Measurements from ENCODE around the gene KCNJ6. TPM values are rescaled to one million over a fixed set of nuclear protein-coding genes. Genes with fewer than 3 reads are reported as not detected.
A peak's percentile ranks its signal among the peaks of the same experiment; 100 is the strongest.
"Not testable (repeated sequence)": the region's sequence is repeated elsewhere in the genome, so short reads cannot be mapped to it uniquely, and the experiment has no call there.

Gene KCNJ6
- polyA plus RNA-seq, 3 donors = 0.19 to 0.36 (median 0.25) TPM

DNA sequence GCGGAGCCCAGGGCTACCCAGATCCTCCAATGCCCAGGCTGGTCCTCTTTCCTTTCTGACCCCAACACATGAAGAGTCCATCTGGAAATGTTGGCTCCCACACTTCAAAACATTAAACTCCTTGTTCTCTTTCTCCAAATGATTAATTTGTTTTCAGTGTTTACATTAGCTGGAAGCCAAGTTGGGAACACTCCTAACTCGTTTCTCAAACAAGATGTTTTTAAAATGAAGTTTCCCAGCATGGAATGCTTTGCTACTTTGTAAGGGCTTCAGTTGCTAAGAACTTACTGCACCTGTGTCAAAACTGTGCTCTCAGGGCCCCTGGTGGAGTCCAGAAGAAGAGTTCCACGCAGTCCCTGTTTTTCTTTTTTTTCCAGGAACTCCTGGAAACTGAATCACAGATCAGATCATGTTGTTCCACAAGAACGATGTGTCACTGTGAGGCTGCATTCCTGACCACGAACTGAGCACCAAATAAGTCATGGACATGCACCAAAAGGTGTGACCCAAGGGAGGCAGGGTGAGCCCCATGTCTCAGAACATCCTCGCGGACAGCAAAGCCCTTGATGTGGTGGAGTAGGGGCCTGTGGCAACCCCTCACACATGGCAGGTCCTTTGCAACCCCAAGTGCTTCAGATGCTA, 257.3 kb downstream of the KCNJ6 start:
- peak; percentile 39 to 49 (median 45) for DNase-seq (ENCODE audit: low read depth in 3 of 3, low spot score in 2 of 3)

DNA sequence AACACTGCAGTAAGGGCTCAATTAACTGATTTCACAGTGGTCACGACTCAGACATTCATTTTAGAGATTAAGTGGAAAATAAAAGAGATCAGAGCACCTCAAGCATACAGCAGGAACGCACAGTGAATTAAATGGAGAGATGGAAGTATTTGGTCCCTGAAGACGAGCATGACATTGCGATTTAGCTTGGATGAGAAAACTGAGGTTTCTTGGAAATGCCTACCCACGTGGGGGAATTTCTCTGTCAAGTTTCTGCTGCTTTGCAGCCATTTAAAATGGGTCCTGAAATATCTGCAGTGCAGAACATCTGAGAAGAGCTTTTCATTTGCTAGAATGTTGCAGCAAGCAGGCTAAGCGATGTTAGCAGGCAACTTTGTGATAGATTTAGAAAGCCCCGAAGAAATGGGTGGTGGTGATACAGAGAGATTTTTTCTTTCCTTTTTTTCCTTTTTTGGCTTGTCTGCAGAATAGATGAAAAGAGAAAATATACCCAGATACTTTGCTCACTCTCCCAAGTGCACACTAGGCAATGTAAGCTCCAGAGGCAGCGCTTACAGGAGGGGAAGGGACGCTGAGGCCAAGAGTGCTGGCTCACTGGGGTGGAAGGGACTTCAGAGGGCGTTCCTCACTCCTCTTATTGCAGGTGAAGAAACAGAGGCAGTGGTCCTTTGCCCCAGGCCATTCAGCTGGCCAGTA, 258.0 kb downstream of the KCNJ6 start:
- no peak for DNase-seq (ENCODE audit: low read depth in 3 of 3, low spot score in 2 of 3)

DNA sequence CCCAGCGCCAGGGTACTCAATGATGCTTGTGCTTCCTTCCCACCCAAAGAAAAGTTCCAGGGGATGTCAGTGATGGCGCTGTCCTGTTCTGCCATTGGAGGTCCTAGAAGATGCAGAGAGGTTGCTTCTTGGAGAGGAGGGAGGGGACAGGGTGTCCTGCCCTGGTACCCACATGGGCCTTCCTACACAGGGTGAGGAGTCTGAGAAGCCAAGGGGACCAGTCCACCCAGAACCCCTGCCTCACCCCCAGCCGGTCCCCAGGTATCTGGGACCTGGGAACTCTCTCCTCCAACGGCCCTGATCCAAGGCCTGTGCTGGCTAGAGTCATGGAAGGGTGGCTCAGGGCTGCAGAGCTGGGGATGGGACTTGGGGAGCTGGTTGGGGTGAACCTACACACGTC, 259.4 kb downstream of the KCNJ6 start:
- no peak for DNase-seq (ENCODE audit: low read depth in 3 of 3, low spot score in 2 of 3)

DNA sequence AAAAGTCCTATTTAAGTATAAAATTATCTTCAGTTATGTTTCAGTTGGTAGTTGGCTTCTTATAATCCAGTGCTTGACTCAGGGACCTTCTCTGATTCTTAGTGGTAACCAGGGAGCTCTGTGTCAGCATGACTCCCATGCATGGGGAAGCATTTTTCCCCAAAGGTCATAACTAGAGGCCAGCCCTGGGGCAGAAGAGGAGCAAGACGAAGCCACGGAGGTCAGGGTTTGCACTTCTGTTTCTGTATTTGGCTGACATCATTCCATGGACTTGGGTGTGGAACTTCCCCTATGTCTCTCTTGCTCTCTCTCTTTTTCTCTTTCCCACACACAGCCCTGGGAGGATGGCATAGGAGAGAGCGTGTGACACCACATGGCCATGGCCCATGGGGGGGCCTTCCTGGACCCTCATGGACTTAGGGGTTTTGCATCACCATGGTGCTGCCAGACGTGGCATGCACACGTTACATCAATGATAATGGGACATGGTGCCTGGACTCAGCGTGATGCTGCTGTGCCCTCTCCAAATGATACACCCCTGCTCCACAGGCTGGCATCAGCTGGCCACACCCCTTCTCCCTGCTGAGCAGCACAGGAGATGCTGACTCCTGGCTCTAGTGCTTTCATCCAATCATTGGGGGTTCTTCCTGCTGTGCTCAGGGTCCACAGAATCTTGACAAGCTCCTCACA, 260.5 kb downstream of the KCNJ6 start:
- DNase-seq (ENCODE audit: low read depth in 3 of 3, low spot score in 2 of 3) = no peak

DNA sequence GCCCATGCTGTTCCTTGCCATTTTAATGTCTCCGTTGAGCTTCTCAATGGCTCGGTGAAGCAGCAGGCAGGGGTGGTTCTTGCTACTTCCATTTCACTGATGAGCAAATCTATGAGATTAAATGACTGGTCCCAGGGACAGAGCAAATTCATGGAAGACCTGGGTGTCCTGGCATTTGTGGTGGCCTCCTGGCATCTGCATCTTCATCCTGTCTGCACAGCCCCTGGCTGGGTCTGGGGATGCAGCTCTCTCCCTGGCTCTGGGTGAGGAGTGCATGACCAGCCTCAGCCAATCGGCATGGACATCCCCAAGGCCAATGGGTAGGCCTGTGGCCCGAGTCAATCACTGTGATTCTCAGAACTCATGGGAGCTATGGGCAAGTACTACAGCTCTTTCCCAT, 261.7 kb downstream of the KCNJ6 start:
- DNase-seq (ENCODE audit: low read depth in 3 of 3, low spot score in 2 of 3) = no peak

DNA sequence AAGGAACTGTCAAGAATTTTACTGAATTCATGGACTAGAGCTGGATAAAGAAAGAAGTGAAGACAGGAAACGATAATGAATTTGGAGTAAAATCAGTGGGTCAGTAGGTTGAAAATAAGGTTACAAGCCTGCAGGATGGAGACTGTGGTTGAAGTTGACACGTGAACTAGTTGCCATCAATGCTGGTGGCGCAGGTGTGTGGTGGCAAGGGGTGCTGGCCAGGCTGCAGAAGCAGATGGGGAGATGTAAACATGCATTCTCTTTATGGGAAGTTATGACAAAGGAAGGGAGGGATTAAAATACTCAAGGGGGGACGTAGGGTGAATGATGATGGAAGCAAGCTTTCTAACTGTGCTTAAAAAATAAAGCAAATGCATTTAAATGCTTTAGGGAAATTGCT, 263.1 kb downstream of the KCNJ6 start:
- no peak for DNase-seq (ENCODE audit: low read depth in 3 of 3, low spot score in 2 of 3)

DNA sequence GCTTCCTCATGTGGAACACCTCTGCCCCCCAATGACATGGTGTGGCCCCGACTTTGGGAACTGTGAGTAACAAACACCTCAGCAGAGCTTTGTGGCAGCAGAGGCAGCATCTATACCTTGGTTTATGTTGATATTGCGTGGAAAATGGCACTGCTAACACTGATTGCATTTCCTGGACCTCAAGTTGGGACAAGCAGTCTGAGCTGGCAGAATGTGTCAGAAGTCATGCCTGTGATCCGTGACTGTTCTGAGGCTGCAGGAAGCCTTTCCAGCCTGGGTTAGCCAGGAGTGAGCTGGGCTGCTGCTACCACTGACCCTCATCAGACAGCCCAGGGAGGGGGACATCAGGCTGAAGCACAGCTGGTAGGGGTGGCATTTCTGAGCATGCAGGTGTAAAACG, 268.5 kb downstream of the KCNJ6 start:
- DNase-seq (ENCODE audit: low read depth in 3 of 3, low spot score in 2 of 3) = no peak

DNA sequence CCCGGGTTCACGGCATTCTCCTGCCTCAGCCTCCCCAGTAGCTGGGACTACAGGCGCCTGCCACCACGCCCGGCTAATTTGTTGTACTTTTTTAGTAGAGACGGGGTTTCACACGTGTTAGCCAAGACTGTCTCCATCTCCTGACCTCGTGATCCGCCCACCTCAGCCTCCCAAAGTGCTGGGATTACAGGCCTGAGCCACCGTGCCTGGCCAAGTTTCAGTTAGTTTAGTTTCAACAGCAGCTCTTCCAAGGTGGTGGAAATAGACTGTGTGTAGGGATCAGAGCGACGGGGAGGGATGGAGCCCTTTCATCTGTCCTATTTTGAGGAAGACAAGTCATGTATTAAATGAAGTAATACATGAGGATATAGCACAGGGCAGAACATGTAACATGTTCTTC, 269.5 kb downstream of the KCNJ6 start:
- DNase-seq (ENCODE audit: low read depth in 3 of 3, low spot score in 2 of 3) = not testable (repeated sequence)

DNA sequence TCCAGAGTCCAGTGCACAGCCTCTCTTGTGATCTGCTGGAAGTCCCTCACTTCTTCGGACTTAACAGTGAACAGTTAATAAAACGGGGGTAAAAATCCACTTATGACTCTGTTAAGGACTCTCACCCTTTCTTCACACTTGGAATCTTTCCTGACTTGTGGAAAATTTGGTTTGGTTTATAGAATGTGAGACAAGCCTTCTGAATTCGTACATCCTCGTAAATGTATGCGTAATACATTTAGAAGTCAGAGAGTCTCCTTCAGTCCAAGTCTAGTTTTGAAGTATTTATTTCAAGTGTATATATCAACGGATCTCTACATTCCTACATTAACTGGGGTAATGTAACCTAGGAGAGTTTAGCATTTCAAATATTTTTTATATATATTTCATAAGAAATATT, 270.4 kb downstream of the KCNJ6 start:
- DNase-seq (ENCODE audit: low read depth in 3 of 3, low spot score in 2 of 3) = no peak

DNA sequence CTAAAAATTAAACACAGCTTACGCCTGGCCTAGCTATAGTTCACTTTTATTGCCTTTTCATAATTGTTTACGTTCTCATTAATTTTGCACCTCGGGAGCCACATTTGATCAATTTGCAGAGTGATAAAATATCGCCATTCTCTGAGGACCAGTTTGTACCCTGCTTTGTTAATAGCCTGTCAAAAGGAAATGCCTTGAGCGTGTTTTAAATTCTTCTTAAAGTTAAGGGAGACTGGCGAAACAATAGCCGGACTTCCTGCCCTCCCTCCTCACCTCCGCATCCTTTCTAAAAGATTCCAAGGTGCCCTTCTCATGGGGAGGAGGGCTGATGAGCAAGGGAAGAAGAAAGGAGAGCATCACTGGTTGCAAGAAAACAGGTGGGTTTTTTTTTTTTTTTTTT, 271.6 kb downstream of the KCNJ6 start:
- no peak for DNase-seq (ENCODE audit: low read depth in 3 of 3, low spot score in 2 of 3)

DNA sequence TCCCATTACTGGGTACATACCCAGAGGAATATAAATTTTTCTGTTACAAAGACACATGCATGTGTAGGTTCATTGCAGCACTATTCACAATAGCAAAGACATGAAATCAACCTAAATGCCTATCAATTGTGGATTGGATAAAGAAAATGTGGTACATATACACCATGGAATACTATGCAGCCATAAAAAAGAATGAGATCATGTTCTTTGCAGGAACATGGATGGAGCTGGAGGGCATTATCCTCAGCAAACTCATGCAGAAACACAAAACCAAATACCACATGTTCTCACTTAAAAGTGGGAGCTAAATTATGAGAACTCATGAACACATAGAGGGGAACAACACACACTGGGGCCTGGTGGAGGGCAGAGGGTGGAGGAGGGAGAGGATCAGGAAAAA, 272.4 kb downstream of the KCNJ6 start:
- DNase-seq (ENCODE audit: low read depth in 3 of 3, low spot score in 2 of 3) = not testable (repeated sequence)

DNA sequence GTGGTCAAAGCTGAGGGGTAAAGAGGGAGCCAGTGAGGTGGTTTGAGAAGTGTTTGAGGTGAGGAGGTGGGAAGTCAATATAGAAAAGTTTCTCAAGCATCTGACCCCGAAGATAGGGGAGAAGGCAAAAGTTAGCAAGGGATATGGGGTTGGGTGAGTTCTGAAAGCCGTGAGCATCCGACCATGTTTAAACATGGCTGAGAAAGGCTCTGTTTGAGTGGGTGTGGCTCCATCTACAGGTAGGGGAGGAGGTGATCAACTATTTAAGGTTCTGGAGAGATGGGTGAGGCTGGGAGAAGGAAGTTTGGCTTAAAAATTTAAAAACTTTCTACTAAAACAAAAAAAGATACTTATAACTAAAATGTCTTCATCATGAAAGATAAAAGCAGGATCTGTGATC, 273.8 kb downstream of the KCNJ6 start:
- DNase-seq (ENCODE audit: low read depth in 3 of 3, low spot score in 2 of 3) = no peak

DNA sequence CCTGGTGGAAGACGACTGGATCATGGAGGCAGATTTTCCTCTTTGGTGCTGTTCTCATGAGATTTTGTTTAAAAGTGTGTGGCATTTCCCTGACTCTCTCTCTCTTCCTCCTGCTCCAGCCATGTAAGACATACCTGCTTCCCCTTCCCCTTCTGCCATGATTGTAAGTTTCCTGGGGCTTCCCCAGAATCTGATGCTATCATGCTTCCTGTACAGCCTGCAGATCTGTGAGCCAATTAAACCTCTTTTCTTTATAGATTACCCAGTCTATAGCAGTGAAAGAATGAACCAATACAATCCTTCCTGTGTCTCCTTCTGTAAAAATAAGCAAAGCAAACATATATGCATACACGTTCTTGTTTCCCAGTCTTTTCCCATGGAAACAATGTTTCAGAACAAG, 276.5 kb downstream of the KCNJ6 start:
- DNase-seq (ENCODE audit: low read depth in 3 of 3, low spot score in 2 of 3) = no peak

DNA sequence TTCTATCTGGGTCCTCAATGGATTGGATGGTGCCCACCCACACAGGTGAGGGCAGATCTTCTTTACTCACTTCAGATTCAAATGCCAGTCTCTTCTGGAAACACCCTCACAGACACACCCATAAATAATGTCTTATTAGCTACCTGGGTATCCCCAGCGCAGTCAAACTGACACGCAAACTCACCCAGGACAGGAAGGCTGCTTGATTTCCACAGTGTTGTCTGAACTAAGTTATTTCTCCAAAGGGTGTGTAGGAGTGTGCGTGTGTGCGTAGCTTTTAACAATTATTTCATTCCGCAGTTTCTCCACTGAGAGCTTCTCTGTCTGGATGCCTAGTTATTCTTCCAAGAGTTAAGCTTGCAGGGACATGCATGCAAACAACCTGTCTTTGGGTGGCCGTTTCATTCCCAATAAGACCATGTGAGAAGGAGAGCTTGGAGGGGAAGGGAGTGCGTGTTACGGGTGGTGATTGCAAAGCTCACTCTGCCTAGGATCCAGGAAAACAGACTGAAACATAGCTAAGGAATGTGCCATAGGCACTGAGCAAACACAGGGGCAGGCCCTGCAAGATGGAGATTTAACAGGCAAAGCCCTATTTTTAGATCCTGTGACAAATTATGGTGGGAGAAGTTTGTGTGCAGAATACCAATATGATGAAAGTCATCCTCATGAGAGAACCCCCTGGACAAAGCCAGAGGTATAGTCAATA, 280.0 kb downstream of the KCNJ6 start:
- DNase-seq (ENCODE audit: low read depth in 3 of 3, low spot score in 2 of 3) = no peak

DNA sequence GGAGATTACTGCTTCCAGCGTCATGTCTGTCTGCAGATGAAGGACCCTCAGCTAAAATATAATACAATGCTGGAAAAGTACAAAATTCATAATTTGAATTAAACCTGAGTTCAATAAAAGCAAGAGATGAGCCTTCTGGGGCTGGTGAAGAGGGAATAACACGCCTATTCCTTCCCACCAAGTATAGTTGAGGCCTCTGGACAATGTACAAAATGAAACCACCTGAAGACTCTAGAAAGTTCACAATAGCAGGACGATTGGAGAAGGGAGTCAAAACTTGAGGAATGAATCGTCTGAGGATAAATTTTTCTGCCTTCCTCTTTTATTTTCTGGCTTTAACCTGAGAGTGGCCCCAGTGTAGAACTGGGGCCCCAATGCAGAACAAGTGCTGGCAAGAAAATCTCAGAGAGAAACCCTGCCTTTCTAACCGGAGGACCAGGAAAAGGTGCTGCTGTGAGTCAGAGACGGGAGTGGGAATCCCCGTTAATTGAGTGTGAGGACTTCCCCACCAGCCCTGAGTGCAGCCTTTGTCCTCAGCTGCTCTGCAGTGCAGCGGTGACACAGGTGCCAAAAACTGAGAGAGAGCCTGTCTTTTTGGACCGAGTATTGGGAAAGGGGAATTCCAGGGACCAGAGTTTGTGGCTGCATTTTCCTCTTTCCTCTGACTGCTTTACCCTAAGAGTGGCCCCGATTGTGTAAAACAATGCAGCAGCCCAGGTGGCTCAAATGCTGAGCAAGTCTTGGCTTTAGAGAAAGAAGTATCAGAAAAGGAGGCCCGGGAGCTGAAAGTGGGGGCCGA, 284.7 kb downstream of the KCNJ6 start:
- no peak for DNase-seq (ENCODE audit: low read depth in 3 of 3, low spot score in 2 of 3)

DNA sequence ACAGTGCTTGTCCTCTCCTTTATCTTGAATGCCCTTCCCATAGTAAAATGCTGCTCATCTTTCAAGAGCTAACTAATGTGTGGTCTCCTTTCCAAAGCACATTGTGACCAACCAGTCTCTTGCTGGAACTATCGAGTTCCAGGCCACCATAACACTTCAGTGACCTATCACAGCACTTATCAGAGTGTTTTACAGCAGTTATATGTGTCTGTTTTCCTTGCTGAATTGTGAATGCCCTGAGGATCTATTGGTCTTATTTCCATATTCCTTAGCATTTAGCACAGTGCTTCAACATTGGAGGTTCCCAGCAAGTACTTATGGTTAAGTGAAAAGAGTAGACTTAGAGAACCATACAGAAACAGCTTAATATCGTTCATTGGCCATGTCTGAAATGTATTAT, 285.4 kb downstream of the KCNJ6 start:
- DNase-seq (ENCODE audit: low read depth in 3 of 3, low spot score in 2 of 3) = no peak

DNA sequence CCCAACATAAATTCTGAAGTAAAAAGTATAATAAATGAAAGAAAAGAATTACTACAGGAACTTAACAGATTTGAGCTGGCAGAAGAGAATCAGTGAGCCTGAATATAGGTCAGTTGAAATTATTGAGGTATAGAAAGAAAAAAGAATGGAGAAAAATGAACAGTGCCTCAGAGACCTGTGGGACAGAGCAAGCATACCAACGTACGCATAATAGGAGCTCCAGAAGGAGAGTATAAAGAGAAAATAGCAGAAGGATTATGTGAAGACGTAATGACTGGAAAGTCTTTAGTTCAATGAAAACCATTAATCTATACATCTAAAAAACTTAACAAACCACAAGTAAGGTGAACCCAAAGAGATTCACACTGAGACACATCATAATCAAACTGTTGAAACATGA, 287.9 kb downstream of the KCNJ6 start:
- DNase-seq (ENCODE audit: low read depth in 3 of 3, low spot score in 2 of 3) = no peak

DNA sequence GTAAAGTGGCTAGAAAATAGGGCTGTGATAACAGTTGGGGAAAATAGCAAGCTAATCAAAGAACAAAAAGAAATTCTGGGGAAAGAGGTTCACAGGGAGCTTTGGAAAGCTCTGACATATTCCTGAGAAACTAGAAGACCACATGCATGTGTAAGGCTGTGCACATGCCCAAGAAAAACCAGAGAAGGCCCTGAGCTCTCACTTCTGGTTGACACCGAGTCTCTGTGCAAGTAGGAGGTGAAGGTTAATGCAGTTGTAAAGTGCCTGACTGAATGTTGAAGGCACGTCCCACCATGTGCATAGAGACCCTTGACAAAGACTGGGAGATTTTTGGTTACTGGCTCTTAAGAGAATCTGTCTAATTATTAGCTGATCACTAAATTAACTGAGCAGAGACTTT, 288.7 kb downstream of the KCNJ6 start:
- DNase-seq (ENCODE audit: low read depth in 3 of 3, low spot score in 2 of 3) = no peak

DNA sequence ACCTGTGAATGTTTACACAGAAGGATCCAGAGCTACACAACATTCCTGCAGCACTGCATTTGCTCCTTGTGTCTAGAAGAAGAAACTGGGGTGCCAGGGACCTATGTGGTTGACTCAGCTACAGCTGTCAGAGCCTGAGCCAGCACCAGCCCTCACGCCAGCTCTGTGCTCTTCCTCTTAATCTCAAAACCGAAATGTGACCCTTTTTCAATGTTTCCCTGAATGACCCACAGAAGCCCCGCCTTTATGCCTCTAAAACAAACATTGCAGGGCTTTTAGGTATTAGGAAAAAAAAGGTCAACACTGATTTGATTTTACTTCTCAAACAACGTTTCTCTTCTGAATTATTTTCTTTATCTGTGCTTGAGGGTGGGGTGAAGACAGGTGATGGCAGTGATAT, 289.2 kb downstream of the KCNJ6 start:
- DNase-seq (ENCODE audit: low read depth in 3 of 3, low spot score in 2 of 3) = no peak

DNA sequence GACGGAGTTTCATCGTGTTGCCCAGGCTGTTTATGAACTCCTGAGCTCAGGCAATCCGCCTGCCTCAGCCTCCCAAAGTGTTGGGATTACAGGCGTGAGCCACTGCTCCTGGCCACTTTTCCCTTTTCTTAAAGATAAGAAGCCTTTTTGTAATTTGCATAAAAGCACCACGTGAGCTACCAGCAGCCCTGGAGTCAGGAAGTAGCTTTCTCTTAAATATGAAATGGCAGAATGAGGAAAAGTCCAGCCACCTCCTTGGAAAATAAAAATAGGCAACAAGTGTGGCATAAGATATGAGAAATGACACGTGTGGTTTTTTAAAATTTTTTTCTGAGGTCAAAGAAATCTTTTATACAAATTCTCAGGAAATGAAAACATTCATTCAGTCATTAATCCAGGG, 289.9 kb downstream of the KCNJ6 start:
- no peak for DNase-seq (ENCODE audit: low read depth in 3 of 3, low spot score in 2 of 3)

DNA sequence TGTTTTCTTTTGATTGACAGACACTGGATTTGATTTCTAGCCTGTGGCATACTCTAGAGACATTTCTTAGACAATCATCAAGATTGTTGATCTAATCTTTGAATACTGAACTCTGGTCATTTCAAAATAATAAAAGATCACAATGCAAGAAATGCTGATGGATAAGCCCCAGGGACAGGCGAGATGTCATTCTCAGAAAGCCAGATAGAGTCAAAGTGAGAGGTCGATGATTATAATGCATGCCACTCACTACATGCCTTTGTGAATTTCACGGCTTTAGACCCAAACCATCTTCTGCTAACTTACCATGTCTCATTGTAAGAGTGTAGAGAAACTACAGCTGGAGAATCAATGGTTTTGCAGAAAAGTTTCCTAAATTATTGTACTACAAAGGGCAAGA, 292.6 kb downstream of the KCNJ6 start:
- DNase-seq (ENCODE audit: low read depth in 3 of 3, low spot score in 2 of 3) = no peak
